IPS-18c (cell line): ENCODE data around the gene ZNF609.

ENCODE experiments used
- H3K4me3 ChIP-seq: 2 replicates; pipeline ENCODE4 v1.7.0; 2013; ENCODE audit warnings: low read depth, mild to moderate bottlenecking, low read length, moderate library complexity; ENCODE audit not compliant: insufficient read depth
- H3K9me3 ChIP-seq: one replicate; pipeline ENCODE4 v1.6.1; 2013; ENCODE audit warnings: mild to moderate bottlenecking, low read length, moderate library complexity; ENCODE audit not compliant: control insufficient read depth, insufficient read depth

The ZNF609 gene

DNA sequence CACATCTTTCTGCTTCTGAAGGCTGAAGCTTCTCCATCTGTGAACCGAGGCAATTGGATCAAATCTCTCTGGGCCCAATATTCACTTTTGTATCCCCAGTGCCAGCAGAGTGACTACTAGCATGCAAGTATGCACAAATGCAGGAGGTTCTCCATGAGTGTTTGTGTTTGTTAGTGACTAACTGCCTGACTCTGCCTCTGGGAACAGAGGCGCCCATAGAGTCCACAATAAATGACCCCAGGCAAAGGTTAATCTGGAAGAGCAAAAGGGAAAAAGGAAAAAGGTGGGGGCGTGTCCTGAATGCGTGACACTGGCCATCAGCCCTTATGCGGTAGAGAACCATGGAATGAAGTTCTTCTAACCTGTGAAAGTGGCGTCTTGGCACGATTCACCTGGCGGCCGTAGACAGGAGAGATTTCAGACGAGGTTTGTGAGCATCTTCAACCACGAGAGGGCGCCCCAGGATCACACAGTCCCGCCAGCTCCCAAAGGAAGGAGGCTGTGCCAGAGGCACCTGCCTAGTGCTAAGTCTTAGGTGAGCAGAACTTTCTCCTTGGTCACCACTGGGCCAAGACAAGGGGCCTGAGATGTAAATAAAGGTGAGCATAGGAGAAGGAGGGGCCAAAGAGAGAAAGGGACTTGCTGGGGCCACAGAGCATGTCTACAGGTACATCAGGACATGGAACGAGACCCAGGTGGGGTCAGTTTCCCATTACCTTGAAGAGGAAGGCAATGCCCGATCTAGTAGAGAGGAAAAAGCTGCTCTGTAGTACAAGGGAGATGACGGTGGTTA is 270.8 kb downstream of the ZNF609 start:
- Histone ChIP-seq H3K4me3 (no peak overlapping the region), H3K9me3 (no peaks in the 10 kb centered on the region)

DNA sequence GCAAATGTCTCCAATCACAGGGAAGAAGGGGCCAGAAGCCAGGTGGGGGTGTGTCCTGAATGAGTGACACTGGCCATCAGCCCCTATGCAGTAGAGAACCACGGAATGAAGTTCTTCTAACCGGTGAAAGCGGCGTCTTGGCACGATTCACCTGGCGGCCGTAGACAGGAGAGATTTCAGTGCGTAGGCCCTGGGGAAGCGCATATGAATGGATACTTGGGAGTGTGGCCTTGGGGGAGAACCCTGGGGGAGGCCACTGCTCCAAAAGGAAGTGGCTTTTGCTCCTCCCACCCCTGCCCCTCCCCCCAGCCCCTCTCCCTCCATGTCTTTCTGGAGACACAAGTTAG is 271.4 kb downstream of the ZNF609 start:
- no peaks in the 10 kb centered on the region for H3K9me3 ChIP-seq
- no peak overlapping the region for H3K4me3 ChIP-seq

DNA sequence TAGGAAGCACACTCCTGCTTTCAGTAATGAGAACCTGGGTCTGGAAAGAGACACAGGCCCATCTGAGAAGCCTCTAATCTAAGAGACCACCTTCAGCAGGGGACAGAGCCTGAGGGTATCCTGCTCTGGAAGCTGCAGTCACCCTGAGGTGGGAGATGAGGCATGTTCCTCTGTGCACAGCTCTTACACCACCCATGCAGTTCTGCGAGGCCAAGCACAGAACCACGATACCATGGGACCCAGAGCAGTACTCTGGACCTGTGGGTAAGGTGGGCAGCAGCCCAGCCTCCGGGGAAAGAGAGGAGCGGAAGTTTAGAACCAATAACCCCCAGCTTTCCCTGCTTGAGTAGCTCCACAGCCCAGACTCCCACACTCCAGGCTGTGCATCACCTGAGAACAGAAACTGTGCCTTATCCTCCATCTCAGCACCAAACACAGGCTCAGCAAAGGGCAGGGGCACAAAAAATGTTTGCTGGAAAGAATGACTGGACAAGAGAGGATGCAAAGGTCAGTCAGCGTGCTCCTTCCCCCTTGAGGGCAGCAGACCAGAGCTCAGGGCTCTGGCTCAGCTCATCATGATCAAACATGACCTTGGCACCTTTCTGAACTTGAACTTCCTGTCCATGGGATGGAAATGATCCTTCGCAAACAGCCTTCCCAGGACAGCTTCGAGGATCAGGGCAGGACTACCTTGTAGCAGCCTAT is 271.9 kb downstream of the ZNF609 start:
- Histone ChIP-seq H3K4me3 (no peak overlapping the region), H3K9me3 (no peaks in the 10 kb centered on the region)
